ENCODE measurements around the gene PPP2R2D. TPM values are rescaled to one million over a fixed set of nuclear protein-coding genes. Genes with fewer than 3 reads are reported as not detected.

Gene PPP2R2D
- total and polyA plus RNA-seq, 4 donors, result 41.4 to 55.9 (median 53.1) TPM

- Histone ChIP-seq H3K4me3 (ENCODE audit: low read depth, low read length) (no peak overlapping the region), H3K4me1 (ENCODE audit: control insufficient read depth, insufficient read depth, low read length) (no peaks in the 10 kb centered on the region), H3K9me3 (ENCODE audit: control insufficient read depth, insufficient read depth, low read length) (no peaks in the 10 kb centered on the region), H3K27ac (ENCODE audit: low read depth, low read length) (no peak overlapping the region), H3K36me3 (ENCODE audit: control insufficient read depth, insufficient read depth, low read length) (peaks cover 47% of the 10 kb centered on the region), H3K27me3 (ENCODE audit: control insufficient read depth, insufficient read depth, low read length) (no peaks in the 10 kb centered on the region)
- WGBS (ENCODE audit: insufficient coverage), result no CpG with 5 or more reads among the region's 1 CpG
- no peak for DNase-seq (ENCODE audit: low read depth in 4 of 6, low spot score in 6 of 6)
Measured at GRCh38 chr10:131942455-131942854, 41.6 kb downstream of the PPP2R2D start.

DNA sequence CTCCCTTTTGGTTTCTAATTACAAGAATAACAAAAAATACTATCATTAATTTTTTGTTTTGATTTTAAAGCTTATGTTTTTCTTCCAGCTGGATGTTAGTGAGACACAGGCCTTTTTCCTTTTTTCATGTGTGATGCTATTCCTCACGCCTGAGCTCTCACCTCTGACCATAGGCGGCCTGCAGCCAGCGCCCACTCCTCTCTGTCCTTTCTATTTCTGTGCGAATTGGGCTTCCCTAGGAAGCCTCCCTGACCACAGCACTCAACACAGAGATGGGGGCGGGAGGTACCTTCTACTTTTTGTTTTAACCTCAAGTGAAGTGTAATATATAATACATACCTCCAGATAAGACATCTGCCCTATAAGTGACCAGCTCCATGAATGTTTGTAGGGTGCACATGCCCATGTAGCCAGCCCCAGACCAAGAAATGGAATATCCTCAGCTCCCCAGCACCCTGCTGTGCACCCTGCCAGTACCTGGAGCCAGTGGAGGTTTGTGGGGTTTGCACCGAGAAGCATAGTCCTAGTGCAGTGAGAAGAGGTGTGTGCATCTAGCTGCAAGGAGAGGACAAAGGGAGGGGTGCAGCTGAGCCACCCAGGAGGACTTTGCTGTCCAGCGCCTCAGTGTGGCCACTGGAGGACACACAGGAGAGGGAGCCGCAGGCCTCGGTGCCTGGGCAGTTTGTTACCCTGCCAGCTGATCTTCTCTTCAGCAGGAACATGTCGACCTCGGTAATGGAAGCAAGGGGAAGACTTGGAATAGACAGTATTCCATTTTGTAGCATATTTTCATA, 42.4 kb downstream of the PPP2R2D start:
- peaks cover 43% of the 10 kb centered on the region for H3K36me3 ChIP-seq (ENCODE audit: control insufficient read depth, insufficient read depth, low read length)
- no peaks in the 10 kb centered on the region for H3K27me3 ChIP-seq (ENCODE audit: control insufficient read depth, insufficient read depth, low read length)
- WGBS (ENCODE audit: insufficient coverage), result 41% methylated on average over 4 of the region's 11 CpGs
- no peak overlapping the region for H3K4me3 ChIP-seq (ENCODE audit: low read depth, low read length)
- no peaks in the 10 kb centered on the region for H3K9me3 ChIP-seq (ENCODE audit: control insufficient read depth, insufficient read depth, low read length)
- H3K27ac ChIP-seq (ENCODE audit: low read depth, low read length), result no peak overlapping the region
- peak in 1 of 6 donors; percentile 16 for DNase-seq (ENCODE audit: low read depth in 4 of 6, low spot score in 6 of 6)
- no peaks in the 10 kb centered on the region for H3K4me1 ChIP-seq (ENCODE audit: control insufficient read depth, insufficient read depth, low read length)

DNA sequence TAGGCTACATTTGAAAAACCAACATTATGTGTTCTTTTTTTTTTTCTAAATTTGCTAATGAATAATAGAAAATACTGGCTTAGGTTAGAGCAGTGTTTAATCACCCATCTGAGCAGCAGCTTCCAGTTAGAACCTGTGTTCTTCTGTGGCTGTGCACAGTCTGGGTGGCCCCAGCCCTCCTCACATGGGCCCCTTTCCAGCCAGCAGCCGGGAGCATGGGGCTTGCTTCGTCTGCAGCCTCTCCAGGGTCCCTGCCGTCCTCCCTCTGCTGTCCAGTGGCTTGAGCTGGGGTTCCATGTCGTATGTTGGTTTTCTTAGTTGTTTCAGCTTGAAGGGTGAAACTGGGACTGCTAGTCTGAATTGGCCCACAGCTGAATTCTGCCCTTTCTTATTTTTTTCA, 43.6 kb downstream of the PPP2R2D start:
- Histone ChIP-seq H3K27me3 (ENCODE audit: control insufficient read depth, insufficient read depth, low read length) (no peaks in the 10 kb centered on the region), H3K36me3 (ENCODE audit: control insufficient read depth, insufficient read depth, low read length) (peaks cover 47% of the 10 kb centered on the region), H3K4me3 (ENCODE audit: low read depth, low read length) (no peak overlapping the region), H3K27ac (ENCODE audit: low read depth, low read length) (no peak overlapping the region), H3K4me1 (ENCODE audit: control insufficient read depth, insufficient read depth, low read length) (no peaks in the 10 kb centered on the region), H3K9me3 (ENCODE audit: control insufficient read depth, insufficient read depth, low read length) (no peaks in the 10 kb centered on the region)
- 67% methylated on average over 4 of the region's 4 CpGs for WGBS (ENCODE audit: insufficient coverage)
- no peak for DNase-seq (ENCODE audit: low read depth in 4 of 6, low spot score in 6 of 6)

GRCh38 chr10:131944976-131945695, 44.3 kb downstream of the PPP2R2D start:
- H3K4me3 ChIP-seq (ENCODE audit: low read depth, low read length), result no peak overlapping the region
- peaks cover 50% of the 10 kb centered on the region for H3K36me3 ChIP-seq (ENCODE audit: control insufficient read depth, insufficient read depth, low read length)
- no peaks in the 10 kb centered on the region for H3K27me3 ChIP-seq (ENCODE audit: control insufficient read depth, insufficient read depth, low read length)
- no peak for DNase-seq (ENCODE audit: low read depth in 4 of 6, low spot score in 6 of 6)
- no peaks in the 10 kb centered on the region for H3K4me1 ChIP-seq (ENCODE audit: control insufficient read depth, insufficient read depth, low read length)
- 93% methylated on average over 26 of the region's 28 CpGs for WGBS (ENCODE audit: insufficient coverage)
- no peak overlapping the region for H3K27ac ChIP-seq (ENCODE audit: low read depth, low read length)
- no peaks in the 10 kb centered on the region for H3K9me3 ChIP-seq (ENCODE audit: control insufficient read depth, insufficient read depth, low read length)

GRCh38 chr10:131946321-131946751, 45.5 kb downstream of the PPP2R2D start:
- DNase-seq (ENCODE audit: low read depth in 4 of 6, low spot score in 6 of 6), result no peak
- Histone ChIP-seq H3K27me3 (ENCODE audit: control insufficient read depth, insufficient read depth, low read length) (no peaks in the 10 kb centered on the region), H3K36me3 (ENCODE audit: control insufficient read depth, insufficient read depth, low read length) (peaks cover 60% of the 10 kb centered on the region), H3K27ac (ENCODE audit: low read depth, low read length) (no peak overlapping the region), H3K9me3 (ENCODE audit: control insufficient read depth, insufficient read depth, low read length) (no peaks in the 10 kb centered on the region), H3K4me3 (ENCODE audit: low read depth, low read length) (no peak overlapping the region), H3K4me1 (ENCODE audit: control insufficient read depth, insufficient read depth, low read length) (no peaks in the 10 kb centered on the region)
- 96% methylated on average over 14 of the region's 14 CpGs for WGBS (ENCODE audit: insufficient coverage)

- Histone ChIP-seq H3K9me3 (ENCODE audit: control insufficient read depth, insufficient read depth, low read length) (no peaks in the 10 kb centered on the region), H3K4me3 (ENCODE audit: low read depth, low read length) (no peak overlapping the region), H3K27me3 (ENCODE audit: control insufficient read depth, insufficient read depth, low read length) (no peaks in the 10 kb centered on the region), H3K36me3 (ENCODE audit: control insufficient read depth, insufficient read depth, low read length) (peaks cover 65% of the 10 kb centered on the region), H3K4me1 (ENCODE audit: control insufficient read depth, insufficient read depth, low read length) (no peaks in the 10 kb centered on the region), H3K27ac (ENCODE audit: low read depth, low read length) (no peak overlapping the region)
- 98% methylated on average over 14 of the region's 14 CpGs for WGBS (ENCODE audit: insufficient coverage)
- DNase-seq (ENCODE audit: low read depth in 4 of 6, low spot score in 6 of 6), result no peak
Measured at GRCh38 chr10:131946880-131947279, 46.1 kb downstream of the PPP2R2D start.

DNA sequence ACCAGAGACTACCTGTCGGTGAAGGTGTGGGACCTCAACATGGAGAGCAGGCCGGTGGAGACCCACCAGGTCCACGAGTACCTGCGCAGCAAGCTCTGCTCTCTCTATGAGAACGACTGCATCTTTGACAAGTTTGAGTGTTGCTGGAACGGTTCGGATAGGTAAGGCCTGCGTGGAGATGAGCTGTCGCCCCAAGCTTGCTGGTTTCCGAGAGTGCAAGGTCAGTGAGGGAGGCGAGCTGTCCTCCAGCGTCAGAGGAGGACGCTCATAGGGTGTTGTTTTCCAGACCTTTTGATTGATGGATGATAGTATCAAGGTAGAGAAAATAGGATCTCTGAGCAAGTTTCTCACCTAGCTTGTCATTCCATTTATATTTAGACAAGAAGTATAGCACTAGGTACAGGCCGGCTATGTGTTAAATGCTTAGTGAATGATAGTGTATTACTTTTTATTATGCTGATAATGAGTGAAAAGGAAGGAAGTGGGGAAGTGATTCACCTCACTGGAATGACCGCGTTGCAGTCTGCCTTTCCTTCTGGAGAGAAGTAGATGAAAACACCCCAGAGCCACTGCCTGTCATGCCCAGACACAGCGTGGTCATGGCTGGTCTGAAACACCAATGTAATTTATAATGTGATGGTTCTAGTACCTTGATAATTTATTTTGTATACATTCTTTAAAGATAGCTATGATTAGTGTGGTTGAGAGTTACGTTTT, 47.0 kb downstream of the PPP2R2D start:
- H3K27me3 ChIP-seq (ENCODE audit: control insufficient read depth, insufficient read depth, low read length), result no peaks in the 10 kb centered on the region
- DNase-seq (ENCODE audit: low read depth in 4 of 6, low spot score in 6 of 6), result no peak
- no peaks in the 10 kb centered on the region for H3K9me3 ChIP-seq (ENCODE audit: control insufficient read depth, insufficient read depth, low read length)
- H3K27ac ChIP-seq (ENCODE audit: low read depth, low read length), result no peak overlapping the region
- 93% methylated on average over 12 of the region's 18 CpGs for WGBS (ENCODE audit: insufficient coverage)
- H3K4me1 ChIP-seq (ENCODE audit: control insufficient read depth, insufficient read depth, low read length), result no peaks in the 10 kb centered on the region
- peaks cover 67% of the 10 kb centered on the region for H3K36me3 ChIP-seq (ENCODE audit: control insufficient read depth, insufficient read depth, low read length)
- H3K4me3 ChIP-seq (ENCODE audit: low read depth, low read length), result no peak overlapping the region

DNA sequence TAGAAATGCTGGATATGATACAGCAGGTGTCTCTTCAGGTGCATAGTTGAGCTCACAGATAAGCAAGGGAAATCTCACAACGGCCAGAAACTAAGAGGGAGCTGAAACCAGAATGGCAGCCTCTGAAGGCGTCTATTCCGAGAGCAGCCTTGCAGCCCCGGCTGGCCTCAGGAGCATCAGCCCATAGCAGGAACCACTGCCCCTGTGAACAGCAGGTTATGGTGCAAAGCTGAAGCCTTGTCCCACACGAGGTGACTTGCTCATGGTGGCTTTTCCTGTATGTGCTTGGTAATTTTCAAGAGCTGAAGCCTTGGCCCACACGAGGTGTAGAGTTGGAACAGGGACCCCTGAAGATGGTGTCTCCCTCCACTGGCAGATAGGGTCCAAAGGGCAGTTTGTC, 47.7 kb downstream of the PPP2R2D start:
- no peaks in the 10 kb centered on the region for H3K9me3 ChIP-seq (ENCODE audit: control insufficient read depth, insufficient read depth, low read length)
- H3K36me3 ChIP-seq (ENCODE audit: control insufficient read depth, insufficient read depth, low read length), result peaks cover 72% of the 10 kb centered on the region
- no peak for DNase-seq (ENCODE audit: low read depth in 4 of 6, low spot score in 6 of 6)
- no peaks in the 10 kb centered on the region for H3K4me1 ChIP-seq (ENCODE audit: control insufficient read depth, insufficient read depth, low read length)
- 96% methylated on average over 6 of the region's 6 CpGs for WGBS (ENCODE audit: insufficient coverage)
- H3K27ac ChIP-seq (ENCODE audit: low read depth, low read length), result no peak overlapping the region
- no peak overlapping the region for H3K4me3 ChIP-seq (ENCODE audit: low read depth, low read length)
- no peaks in the 10 kb centered on the region for H3K27me3 ChIP-seq (ENCODE audit: control insufficient read depth, insufficient read depth, low read length)

GRCh38 chr10:131949041-131949862, 48.4 kb downstream of the PPP2R2D start:
- no peaks in the 10 kb centered on the region for H3K9me3 ChIP-seq (ENCODE audit: control insufficient read depth, insufficient read depth, low read length)
- H3K36me3 ChIP-seq (ENCODE audit: control insufficient read depth, insufficient read depth, low read length), result peaks cover 76% of the 10 kb centered on the region
- no peak for DNase-seq (ENCODE audit: low read depth in 4 of 6, low spot score in 6 of 6)
- H3K4me3 ChIP-seq (ENCODE audit: low read depth, low read length), result no peak overlapping the region
- H3K27me3 ChIP-seq (ENCODE audit: control insufficient read depth, insufficient read depth, low read length), result no peaks in the 10 kb centered on the region
- WGBS (ENCODE audit: insufficient coverage), result 95% methylated on average over 12 of the region's 23 CpGs
- no peaks in the 10 kb centered on the region for H3K4me1 ChIP-seq (ENCODE audit: control insufficient read depth, insufficient read depth, low read length)
- H3K27ac ChIP-seq (ENCODE audit: low read depth, low read length), result no peak overlapping the region
